H9 (cell line): ENCODE results near the gene INPP5B. TPM values are rescaled to one million over a fixed set of nuclear protein-coding genes. Genes with fewer than 3 reads are reported as not detected.

Experiments
- DNase-seq: peaks from one replicate; pipeline ENCODE4 v3.0.0-alpha.2; 2017
- H2AFZ ChIP-seq: one replicate; pipeline ENCODE4 v1.6.1; 2013; ENCODE audit warnings: mild to moderate bottlenecking, low read length, control low read depth, moderate library complexity
- H2AK5ac ChIP-seq: 2 replicates; pipeline ENCODE4 v1.6.1; 2013; ENCODE audit warnings: low read length, control low read depth, mixed read lengths; ENCODE audit not compliant: insufficient read length
- H2BK120ac ChIP-seq: one replicate; pipeline ENCODE4 v1.6.1; 2013; ENCODE audit warnings: low read depth, mild to moderate bottlenecking, low read length, control low read depth, inconsistent platforms; ENCODE audit not compliant: poor library complexity, severe bottlenecking
- H2BK12ac ChIP-seq: 2 replicates; pipeline ENCODE4 v1.6.1; 2013; ENCODE audit warnings: low read length, control low read depth, mixed read lengths, low read depth; ENCODE audit not compliant: insufficient read length
- H2BK15ac ChIP-seq: 2 replicates; pipeline ENCODE4 v1.6.1; 2013; ENCODE audit warnings: low read depth, low read length, control low read depth
- H2BK20ac ChIP-seq: one replicate; pipeline ENCODE4 v1.6.1; 2013; ENCODE audit warnings: low read depth, mild to moderate bottlenecking, low read length, control low read depth, inconsistent platforms; ENCODE audit not compliant: poor library complexity, severe bottlenecking
- H2BK5ac ChIP-seq: 2 replicates; pipeline ENCODE4 v1.6.1; 2013; ENCODE audit warnings: low read length, control low read depth, mixed read lengths; ENCODE audit not compliant: insufficient read length
- H3K14ac ChIP-seq: 2 replicates; pipeline ENCODE4 v1.6.1; 2013; ENCODE audit warnings: low read length, control low read depth; ENCODE audit not compliant: insufficient read depth
- H3K18ac ChIP-seq: 2 replicates; pipeline ENCODE4 v1.6.1; 2013; ENCODE audit warnings: low read depth, mild to moderate bottlenecking, mixed read lengths, low read length, control low read depth; ENCODE audit not compliant: insufficient read length
- H3K23ac ChIP-seq: 2 replicates; pipeline ENCODE4 v1.6.1; 2013; ENCODE audit warnings: low read length, control low read depth, mixed read lengths, low read depth; ENCODE audit not compliant: insufficient read length
- H3K23me2 ChIP-seq: 2 replicates; pipeline ENCODE4 v1.6.1; 2013; ENCODE audit warnings: low read depth, mild to moderate bottlenecking, mixed read lengths, low read length, control low read depth; ENCODE audit not compliant: insufficient read length, poor library complexity, severe bottlenecking
- H3K27ac ChIP-seq: 2 replicates; pipeline ENCODE4 v1.5.1; 2013; ENCODE audit warnings: low read length, control low read depth, mixed read lengths, low read depth; ENCODE audit not compliant: insufficient read length
- H3K27me3 ChIP-seq: 2 replicates; pipeline ENCODE4 v1.6.1; 2013; ENCODE audit warnings: low read length, control low read depth, inconsistent platforms; ENCODE audit not compliant: insufficient read depth
- H3K4ac ChIP-seq: 2 replicates; pipeline ENCODE4 v1.6.1; 2013; ENCODE audit warnings: low read depth, mild to moderate bottlenecking, control low read depth, inconsistent platforms, low read length, moderate library complexity
- H3K4me1 ChIP-seq: 2 replicates; pipeline ENCODE4 v1.6.1; 2013; ENCODE audit warnings: low read length, control low read depth, inconsistent platforms; ENCODE audit not compliant: insufficient read depth
- H3K4me2 ChIP-seq: 2 replicates; pipeline ENCODE4 v1.6.1; 2013; ENCODE audit warnings: low read length, control low read depth, mixed read lengths; ENCODE audit not compliant: insufficient read length, insufficient read depth
- H3K56ac ChIP-seq: 2 replicates; pipeline ENCODE4 v1.6.1; 2013; ENCODE audit warnings: low read depth, mild to moderate bottlenecking, mixed read lengths, low read length, control low read depth; ENCODE audit not compliant: insufficient read length
- H3K79me1 ChIP-seq: 2 replicates; pipeline ENCODE4 v1.6.1; 2013; ENCODE audit warnings: low read depth, mild to moderate bottlenecking, moderate library complexity, low read length, control low read depth, inconsistent platforms; ENCODE audit not compliant: insufficient read depth, poor library complexity, severe bottlenecking
- H3K79me2 ChIP-seq: 2 replicates; pipeline ENCODE4 v1.6.1; 2013; ENCODE audit warnings: low read length, control low read depth, inconsistent platforms; ENCODE audit not compliant: insufficient read depth
- H3K9ac ChIP-seq: 2 replicates; pipeline ENCODE4 v1.6.1; 2013; ENCODE audit warnings: low read length, control low read depth, mixed read lengths; ENCODE audit not compliant: insufficient read length; ENCODE audit errors: extremely low read depth
- H3K9me3 ChIP-seq: one replicate; pipeline ENCODE4 v1.6.1; 2013; ENCODE audit warnings: low read depth, low read length, inconsistent platforms; ENCODE audit not compliant: control insufficient read depth
- H3T11ph ChIP-seq: one replicate; pipeline ENCODE4 v1.6.1; 2013; ENCODE audit warnings: mild to moderate bottlenecking, low read length, control low read depth, inconsistent platforms
- H4K20me1 ChIP-seq: one replicate; pipeline ENCODE4 v1.6.1; 2013; ENCODE audit not compliant: control insufficient read depth, insufficient read length, insufficient read depth
- H4K5ac ChIP-seq: 2 replicates; pipeline ENCODE4 v1.6.1; 2013; ENCODE audit warnings: low read depth, mild to moderate bottlenecking, mixed read lengths, low read length, control low read depth; ENCODE audit not compliant: insufficient read length
- H4K8ac ChIP-seq: replicated peaks from 2 replicates; pipeline ENCODE4 v1.6.1; 2013; ENCODE audit warnings: low read length, control low read depth, mixed read lengths, low read depth; ENCODE audit not compliant: insufficient read length
- H4K91ac ChIP-seq: 2 replicates; pipeline ENCODE4 v1.6.1; 2013; ENCODE audit warnings: low read depth, mild to moderate bottlenecking, moderate library complexity, mixed read lengths, low read length, control low read depth; ENCODE audit not compliant: insufficient read length
- H3K27ac Mint-ChIP-seq, 3 experiments: 2 replicates in 2 of 3; 3 replicates in 1 of 3; pipeline ENCODE4 v1.8.0; 2020 to 2021; ENCODE audit warnings: mixed read lengths in 3 of 3, mild to moderate bottlenecking in 1 of 3, moderate library complexity in 1 of 3
- H3K27me3 Mint-ChIP-seq: 2 replicates; pipeline ENCODE4 v1.8.0; 2021; ENCODE audit warnings: low read depth, mild to moderate bottlenecking, moderate library complexity, mixed read lengths
- H3K36me3 Mint-ChIP-seq, 3 experiments: 2 replicates in 2 of 3; 3 replicates in 1 of 3; pipeline ENCODE4 v1.8.0; 2020 to 2021; ENCODE audit warnings: low read depth in 3 of 3, mixed read lengths in 3 of 3; ENCODE audit not compliant: insufficient read depth in 1 of 3
- H3K4me1 Mint-ChIP-seq, 2 experiments: 2 replicates each; pipeline ENCODE4 v1.8.0; 2020; ENCODE audit warnings: mixed read lengths in 2 of 2
- H3K4me3 Mint-ChIP-seq, 2 experiments: 2 replicates in 1 of 2; 3 replicates in 1 of 2; pipeline ENCODE4 v1.8.0; 2020 to 2021; ENCODE audit warnings: mild to moderate bottlenecking in 2 of 2, mixed read lengths in 2 of 2, moderate library complexity in 1 of 2
- H3K9me3 Mint-ChIP-seq, 2 experiments: 2 replicates in 1 of 2; 3 replicates in 1 of 2; pipeline ENCODE4 v1.8.0; 2020; ENCODE audit warnings: mild to moderate bottlenecking in 2 of 2, mixed read lengths in 2 of 2, moderate library complexity in 1 of 2
- WGBS: extraction: QIAGEN DNeasy Blood & Tissue Kit; methylation state at CpG from one replicate; pipeline ENCODE4 v1.1.7; 2013; ENCODE audit warnings: missing lambda C conversion rate, low lambda C conversion rate, mixed read lengths; ENCODE audit not compliant: insufficient read length; ENCODE audit errors: extremely low coverage; 5-methylcytosine and 5-hydroxymethylcytosine counted together
- long read RNA-seq: library from polyadenylated mRNA; unstranded; transcript quantifications from one replicate; pipeline ENCODE4 v2.0.0, GENCODE V29; 2020
- total RNA-seq: library from RNA; stranded (reverse); gene quantifications from 2 replicates; pipeline ENCODE4 v1.2.1, GENCODE V29; 2021
- TF ChIP-seq, protein P1 (sequence below): fragments of 200-600 bp; sonication (generic); conservative IDR thresholded peaks from 3 replicates; pipeline ENCODE4 v1.8.0; 2021; ENCODE audit warnings: antibody characterized with exemption, mild to moderate bottlenecking

INPP5B gene
- 28.2 and 28.8 TPM in 2 replicates for total RNA-seq
- long read RNA-seq, transcript INPP5B-205 (18 exons, 3,905 nt), result major isoform, 60 of 94 reads
- long read RNA-seq, transcript INPP5B-203 (24 exons, 3,060 nt), result minor isoform, 7 of 94 reads
- long read RNA-seq, partial matches to known transcripts, result 7 of 94 reads
- long read RNA-seq, other reads (novel, unspliced or antisense), result 20 of 94 reads

DNA sequence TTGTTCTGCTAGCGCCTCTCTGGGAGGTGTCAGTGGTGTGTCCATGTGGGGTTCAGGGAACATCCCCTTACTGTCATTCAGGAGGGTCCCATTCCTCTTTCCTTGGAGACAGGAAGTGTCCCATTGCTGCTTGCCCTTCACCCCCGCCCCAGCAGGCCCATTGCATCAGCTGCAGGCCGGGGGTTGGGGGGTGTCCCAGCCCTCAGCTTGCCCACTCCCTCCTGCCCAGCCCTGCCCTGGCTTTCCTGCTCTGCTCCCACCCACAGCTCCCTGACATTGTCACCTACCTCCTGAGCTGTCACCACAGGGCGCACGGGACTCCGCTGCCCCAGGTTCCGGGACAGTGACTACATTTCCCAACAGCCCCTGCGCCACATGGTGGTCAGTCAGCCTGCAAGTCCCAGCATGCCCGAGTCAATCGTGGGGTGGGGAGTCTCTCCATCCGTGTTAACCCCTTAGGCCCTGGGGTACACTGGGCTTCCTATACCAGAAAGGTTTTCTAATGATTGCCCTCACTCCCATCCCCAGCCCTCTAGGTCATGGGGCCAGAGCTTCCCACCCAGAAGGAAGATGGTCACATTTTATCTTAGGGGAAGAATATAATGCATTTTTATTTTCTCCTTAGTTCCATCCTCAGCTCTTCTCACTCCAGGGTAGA is at the start of gene INPP5B:
Gene INPP5B, minus strand, starts transcription at position 351 of the 658 bp plus-strand sequence. CDS start 745 bp downstream, outside the sequence.
- H3K27ac ChIP-seq, result no peak within 1 kb of the TSS
- H3K9ac ChIP-seq, result peak within 1 kb of the TSS; percentile 16
- H3K23me2 ChIP-seq, result peaks cover 3% of the 10 kb centered on the region

More for the DNA sequence above, at the start of gene INPP5B:
- Histone ChIP-seq H3K9me3 (no peaks in the 10 kb centered on the region), H3T11ph (no peak within 1 kb of the TSS), H2BK15ac (no peak within 1 kb of the TSS), H3K23ac (no peak within 1 kb of the TSS), H2BK5ac (no peak within 1 kb of the TSS), H2BK120ac (no peak within 1 kb of the TSS), H3K79me2 (no peaks in the 10 kb centered on the region), H3K4me1 (no peaks in the 10 kb centered on the region), H2BK12ac (no peak within 1 kb of the TSS), H3K18ac (peak within 1 kb of the TSS; percentile 35), H3K79me1 (no peaks in the 10 kb centered on the region), H3K27me3 (no peaks in the 10 kb centered on the region), H4K5ac (peak within 1 kb of the TSS; percentile 10), H3K56ac (no peak within 1 kb of the TSS), H4K20me1 (no peaks in the 10 kb centered on the region), H2AFZ (no peak within 1 kb of the TSS), H3K14ac (peak within 1 kb of the TSS; percentile 72), H3K4ac (no peak within 1 kb of the TSS), H4K8ac (no peak within 1 kb of the TSS), H3K4me2 (peak within 1 kb of the TSS; percentile 84), H2BK20ac (no peak within 1 kb of the TSS), H2AK5ac (no peak within 1 kb of the TSS), H4K91ac (no peak within 1 kb of the TSS)
- peak within 1 kb of the TSS; percentile 95 to 100 (median 99) for H3K27ac Mint-ChIP-seq
- peak; percentile 94 for DNase-seq
- no CpG with 5 or more reads among the region's 11 CpGs for WGBS
- no peaks in the 10 kb centered on the region for H3K27me3 Mint-ChIP-seq
- peak within 1 kb of the TSS; percentile 98 to 99 for H3K4me3 Mint-ChIP-seq
- H3K36me3 Mint-ChIP-seq, result peaks cover 0 to 3% (median 3%) of the 10 kb centered on the region in 3 experiments; a peak in 2 of 7 replicates
- TF ChIP-seq, protein P1, sequence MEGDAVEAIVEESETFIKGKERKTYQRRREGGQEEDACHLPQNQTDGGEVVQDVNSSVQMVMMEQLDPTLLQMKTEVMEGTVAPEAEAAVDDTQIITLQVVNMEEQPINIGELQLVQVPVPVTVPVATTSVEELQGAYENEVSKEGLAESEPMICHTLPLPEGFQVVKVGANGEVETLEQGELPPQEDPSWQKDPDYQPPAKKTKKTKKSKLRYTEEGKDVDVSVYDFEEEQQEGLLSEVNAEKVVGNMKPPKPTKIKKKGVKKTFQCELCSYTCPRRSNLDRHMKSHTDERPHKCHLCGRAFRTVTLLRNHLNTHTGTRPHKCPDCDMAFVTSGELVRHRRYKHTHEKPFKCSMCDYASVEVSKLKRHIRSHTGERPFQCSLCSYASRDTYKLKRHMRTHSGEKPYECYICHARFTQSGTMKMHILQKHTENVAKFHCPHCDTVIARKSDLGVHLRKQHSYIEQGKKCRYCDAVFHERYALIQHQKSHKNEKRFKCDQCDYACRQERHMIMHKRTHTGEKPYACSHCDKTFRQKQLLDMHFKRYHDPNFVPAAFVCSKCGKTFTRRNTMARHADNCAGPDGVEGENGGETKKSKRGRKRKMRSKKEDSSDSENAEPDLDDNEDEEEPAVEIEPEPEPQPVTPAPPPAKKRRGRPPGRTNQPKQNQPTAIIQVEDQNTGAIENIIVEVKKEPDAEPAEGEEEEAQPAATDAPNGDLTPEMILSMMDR, result no peak
- no peaks in the 10 kb centered on the region for H3K9me3 Mint-ChIP-seq
- peaks cover 20 to 23% of the 10 kb centered on the region in 2 experiments for H3K4me1 Mint-ChIP-seq
